Measurements from ENCODE around the gene RBM24. TPM values are rescaled to one million over a fixed set of nuclear protein-coding genes. Genes with fewer than 3 reads are reported as not detected.

RBM24 gene
- total and polyA plus RNA-seq, 9 of the 15 experiments (the other 6 are each of a cell fraction or from before 2014, with no cell fraction given) = not detected

DNA sequence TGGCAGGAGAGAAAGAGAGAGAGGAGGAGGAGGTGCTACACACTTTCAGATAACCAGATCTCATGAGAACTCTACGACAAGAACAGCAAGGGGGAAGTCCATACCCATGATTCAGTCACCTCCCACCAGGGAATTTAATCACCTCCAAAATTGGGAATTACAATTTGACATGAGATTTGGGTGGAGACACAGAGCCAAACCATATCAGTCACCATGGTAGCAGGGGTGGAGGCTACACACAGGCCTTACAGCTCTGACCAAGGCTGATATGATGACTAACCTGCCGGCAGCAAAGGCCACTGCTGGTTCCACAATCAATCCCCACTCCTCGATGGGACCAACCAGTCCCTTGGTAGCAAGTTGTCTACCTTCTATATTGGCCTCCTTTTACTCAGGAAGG, 13.6 kb upstream of the RBM24 start:
- peaks cover 0 to 2% of the 10 kb centered on the region in 2 experiments; a peak in 1 of 5 replicates for H3K4me1 ChIP-seq (replicated peaks in 1 of 2; ENCODE audit: control insufficient read depth in 2 of 2, insufficient read depth in 2 of 2, low read length in 2 of 2)
- no peak for FAIRE-seq
- in situ Hi-C loops (cut with MboI) = no loop called here
- no peak overlapping the region for H3K27ac ChIP-seq (ENCODE audit: extremely low read depth, low read depth, low read length)
- no TSS peak for BruUV-seq (replicated peaks)
- POLR2A ChIA-PET = no interaction called here
- 0% methylated on average over 3 of the region's 3 CpGs for WGBS (ENCODE audit: insufficient coverage, low coverage, missing lambda C conversion rate)
- H3K79me2 ChIP-seq (ENCODE audit: control insufficient read depth, insufficient read depth, low read length) = no peaks in the 10 kb centered on the region
- H3K9me1 ChIP-seq (ENCODE audit: control insufficient read depth, insufficient read depth, low read length) = no peaks in the 10 kb centered on the region
- H3K36me3 ChIP-seq (ENCODE audit: control insufficient read depth, insufficient read depth, low read length) = no peaks in the 10 kb centered on the region
- TF ChIP-seq RFX1 (IDR thresholded peaks at IDR 0.05) = peak; percentile 17; the same call in 1 of the 2 replicates
- TF ChIP-seq, protein P1, sequence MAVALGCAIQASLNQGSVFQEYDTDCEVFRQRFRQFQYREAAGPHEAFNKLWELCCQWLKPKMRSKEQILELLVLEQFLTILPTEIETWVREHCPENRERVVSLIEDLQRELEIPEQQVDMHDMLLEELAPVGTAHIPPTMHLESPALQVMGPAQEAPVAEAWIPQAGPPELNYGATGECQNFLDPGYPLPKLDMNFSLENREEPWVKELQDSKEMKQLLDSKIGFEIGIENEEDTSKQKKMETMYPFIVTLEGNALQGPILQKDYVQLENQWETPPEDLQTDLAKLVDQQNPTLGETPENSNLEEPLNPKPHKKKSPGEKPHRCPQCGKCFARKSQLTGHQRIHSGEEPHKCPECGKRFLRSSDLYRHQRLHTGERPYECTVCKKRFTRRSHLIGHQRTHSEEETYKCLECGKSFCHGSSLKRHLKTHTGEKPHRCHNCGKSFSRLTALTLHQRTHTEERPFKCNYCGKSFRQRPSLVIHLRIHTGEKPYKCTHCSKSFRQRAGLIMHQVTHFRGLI (CRISPR knock-in tag; IDR thresholded peaks at IDR 0.05) = no peak
- DNase-seq (ENCODE audit: extremely low read depth in 1 of 4, low spot score in 3 of 4) = no peak
- no peak overlapping the region for H3K4me3 ChIP-seq
- H3K9me3 ChIP-seq (replicated peaks; ENCODE audit: control insufficient read depth, insufficient read depth, low read depth, low read length) = no peaks in the 10 kb centered on the region
- CTCF ChIA-PET (ENCODE audit: low intra/inter-chr PET ratio) = no interaction called here
- H2AFZ ChIP-seq (ENCODE audit: low read depth, low read length) = no peak overlapping the region
- ATAC-seq = peak; percentile 32; the same call in 1 of the 3 replicates
- peaks cover 3% of the 10 kb centered on the region in 2 experiments; a peak in 3 of 5 replicates for H3K27me3 ChIP-seq (ENCODE audit: control insufficient read depth in 2 of 2, insufficient read depth in 2 of 2, low read length in 2 of 2)
- no peaks in the 10 kb centered on the region for H4K20me1 ChIP-seq (replicated peaks; ENCODE audit: control insufficient read depth, insufficient read depth, low read length)
- intact Hi-C loops (cut with micrococcal nuclease) = no loop called here
- H3K9ac ChIP-seq (ENCODE audit: insufficient read depth in 1 of 2, low read depth in 2 of 2, low read length in 2 of 2) = no peak overlapping the region
- no peak overlapping the region for H3K4me2 ChIP-seq (ENCODE audit: insufficient read depth, low read length)

DNA sequence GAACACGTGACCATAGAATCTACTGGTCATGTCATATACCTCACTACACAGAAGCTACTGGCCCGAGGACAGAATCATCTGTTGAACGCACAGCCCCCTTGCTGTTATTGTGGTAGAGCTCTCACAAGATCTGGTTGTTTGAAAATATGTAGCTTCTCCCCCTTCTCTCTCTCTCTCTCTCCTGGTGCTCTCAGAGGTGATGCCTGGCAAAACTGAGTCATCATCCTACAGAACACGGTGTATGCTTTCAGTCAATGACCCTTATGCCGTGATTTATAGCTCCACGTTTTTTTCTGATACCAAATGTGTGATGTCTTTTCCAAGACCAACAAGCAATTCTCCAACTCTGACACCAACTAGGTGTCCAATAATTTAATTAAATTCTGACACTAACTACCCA, 13.0 kb upstream of the RBM24 start:
- POLR2A ChIA-PET = no interaction called here
- Histone ChIP-seq H3K4me1 (replicated peaks in 1 of 2; ENCODE audit: control insufficient read depth in 2 of 2, insufficient read depth in 2 of 2, low read length in 2 of 2) (peaks cover 0 to 2% of the 10 kb centered on the region in 2 experiments; a peak in 1 of 5 replicates), H3K9ac (ENCODE audit: insufficient read depth in 1 of 2, low read depth in 2 of 2, low read length in 2 of 2) (no peak overlapping the region), H3K79me2 (ENCODE audit: control insufficient read depth, insufficient read depth, low read length) (no peaks in the 10 kb centered on the region), H3K27ac (ENCODE audit: extremely low read depth, low read depth, low read length) (no peak overlapping the region), H3K27me3 (ENCODE audit: control insufficient read depth in 2 of 2, insufficient read depth in 2 of 2, low read length in 2 of 2) (peaks cover 3% of the 10 kb centered on the region in 2 experiments; a peak in 3 of 5 replicates), H3K36me3 (ENCODE audit: control insufficient read depth, insufficient read depth, low read length) (no peaks in the 10 kb centered on the region), H3K4me2 (ENCODE audit: insufficient read depth, low read length) (no peak overlapping the region), H3K9me1 (ENCODE audit: control insufficient read depth, insufficient read depth, low read length) (no peaks in the 10 kb centered on the region), H2AFZ (ENCODE audit: low read depth, low read length) (no peak overlapping the region), H4K20me1 (replicated peaks; ENCODE audit: control insufficient read depth, insufficient read depth, low read length) (no peaks in the 10 kb centered on the region), H3K9me3 (replicated peaks; ENCODE audit: control insufficient read depth, insufficient read depth, low read depth, low read length) (no peaks in the 10 kb centered on the region), H3K4me3 (no peak overlapping the region)
- 0 out of 2 replicates have a peak, but pooled peaks have one; percentile 24 for TF ChIP-seq RAD51 (IDR thresholded peaks at IDR 0.05; ENCODE audit: borderline replicate concordance, low read depth)
- TF ChIP-seq, protein P2, sequence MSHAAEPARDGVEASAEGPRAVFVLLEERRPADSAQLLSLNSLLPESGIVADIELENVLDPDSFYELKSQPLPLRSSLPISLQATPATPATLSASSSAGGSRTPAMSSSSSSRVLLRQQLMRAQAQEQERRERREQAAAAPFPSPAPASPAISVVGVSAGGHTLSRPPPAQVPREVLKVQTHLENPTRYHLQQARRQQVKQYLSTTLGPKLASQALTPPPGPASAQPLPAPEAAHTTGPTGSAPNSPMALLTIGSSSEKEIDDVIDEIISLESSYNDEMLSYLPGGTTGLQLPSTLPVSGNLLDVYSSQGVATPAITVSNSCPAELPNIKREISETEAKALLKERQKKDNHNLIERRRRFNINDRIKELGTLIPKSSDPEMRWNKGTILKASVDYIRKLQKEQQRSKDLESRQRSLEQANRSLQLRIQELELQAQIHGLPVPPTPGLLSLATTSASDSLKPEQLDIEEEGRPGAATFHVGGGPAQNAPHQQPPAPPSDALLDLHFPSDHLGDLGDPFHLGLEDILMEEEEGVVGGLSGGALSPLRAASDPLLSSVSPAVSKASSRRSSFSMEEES (CRISPR knock-in tag; IDR thresholded peaks at IDR 0.05) = peak; percentile 63; the same call in 1 of the 2 replicates
- TF ChIP-seq, protein P3, sequence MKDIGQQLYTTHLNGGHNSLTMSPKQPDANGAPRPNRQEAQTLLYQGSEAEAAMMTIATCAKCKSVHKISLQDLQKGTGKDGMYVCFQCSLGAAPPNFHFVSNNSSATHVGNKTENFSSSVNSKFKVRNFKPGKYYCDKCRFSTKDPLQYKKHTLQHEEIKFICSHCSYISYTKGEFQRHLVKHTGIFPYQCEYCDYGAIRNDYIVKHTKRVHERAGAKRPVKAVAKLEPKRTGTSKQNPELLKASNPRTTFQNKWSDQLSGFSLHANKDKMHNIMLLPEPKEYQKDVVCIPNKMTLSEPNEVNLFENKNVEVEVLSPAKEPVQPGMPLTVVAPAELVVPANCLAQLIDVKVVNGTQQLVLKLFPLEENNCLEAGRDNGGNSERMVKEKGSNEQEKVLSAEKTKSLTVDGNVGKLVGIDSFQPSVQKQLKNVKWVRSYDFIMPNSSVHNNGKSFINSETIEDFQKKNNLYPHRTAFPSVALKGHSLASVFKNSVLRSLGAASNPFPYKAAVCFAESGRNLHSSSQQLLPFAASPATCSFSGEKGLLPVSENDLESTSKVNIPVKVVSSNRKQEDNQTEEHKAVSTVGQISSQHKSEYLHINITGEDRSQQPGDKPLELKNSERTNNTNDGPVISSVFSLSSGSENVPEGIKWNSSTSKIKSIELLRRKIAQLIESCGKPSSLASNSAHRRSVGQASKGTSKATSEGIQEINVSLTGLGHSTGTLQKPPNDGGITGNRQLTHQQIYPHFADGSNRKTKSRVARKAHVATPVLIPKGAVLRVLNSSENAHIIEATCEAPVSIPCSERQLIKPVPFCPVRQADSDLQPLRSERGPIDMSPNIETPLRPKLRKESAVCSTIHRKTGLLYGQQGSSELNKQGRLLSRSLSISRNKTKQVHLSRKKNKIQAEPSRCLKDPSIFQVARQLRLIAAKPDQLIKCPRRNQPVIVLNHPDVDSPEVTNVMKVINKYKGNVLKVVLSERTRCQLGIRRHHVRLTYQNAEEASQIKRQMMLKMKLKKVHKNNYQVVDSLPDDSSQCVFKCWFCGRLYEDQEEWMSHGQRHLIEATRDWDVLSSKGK (CRISPR knock-in tag; IDR thresholded peaks at IDR 0.05) = no peak
- intact Hi-C loops (cut with micrococcal nuclease) = no loop called here
- in situ Hi-C loops (cut with MboI) = no loop called here
- FAIRE-seq = no peak
- under 1% methylated on average over 6 of the region's 6 CpGs for WGBS (ENCODE audit: insufficient coverage, low coverage, missing lambda C conversion rate)
- no peak for ATAC-seq
- DNase-seq (ENCODE audit: extremely low read depth in 1 of 4, low spot score in 3 of 4) = no peak
- CTCF ChIA-PET (ENCODE audit: low intra/inter-chr PET ratio) = no interaction called here
- no TSS peak for BruUV-seq (replicated peaks)
